Measurements from ENCODE around the gene SERINC4. TPM values are rescaled to one million over a fixed set of nuclear protein-coding genes. Genes with fewer than 3 reads are reported as not detected.

The SERINC4 gene
- total and polyA plus RNA-seq, 7 experiments from 2014 or later: 0.13 to 8.8 (median 0.46) TPM; not detected in 1

- peaks cover 0 to 2% (median 0%) of the 10 kb centered on the region in 5 donors for H3K27me3 Mint-ChIP-seq
- H3K9me3 Mint-ChIP-seq: no peaks in the 10 kb centered on the region
- H3K4me1 Mint-ChIP-seq: peaks cover 41 to 67% (median 59%) of the 10 kb centered on the region in 7 donors
- CTCF ChIA-PET: interaction anchor here (1.1 to 2.0 kb wide), 2 partner anchors 17 to 18 kb away, joined by 3 to 5 read pairs; partner anchors contain the start of gene ELL3
- peaks cover 13 to 46% (median 40%) of the 10 kb centered on the region in 5 donors for H3K36me3 Mint-ChIP-seq
- no peaks in the 10 kb centered on the region for H3K27me3 ChIP-seq (ENCODE audit: control insufficient read depth in 2 of 2, insufficient read depth in 2 of 2, low read length in 2 of 2)
- DNase-seq (no peak), ATAC-seq (no peak)
- H3K4me3 Mint-ChIP-seq: peak overlapping the region; percentile 67 to 98 (median 96)
- no peak overlapping the region for H3K4me3 ChIP-seq (ENCODE audit: low read length)
- peaks cover 9 to 64% (median 16%) of the 10 kb centered on the region in 3 experiments for H3K36me3 ChIP-seq (ENCODE audit: control insufficient read depth in 2 of 3, insufficient read depth in 3 of 3, low read length in 3 of 3)
- POLR2A ChIA-PET: interaction anchor here (0.6 to 5.6 kb wide), 6 partner anchors 10 to 48 kb away, joined by 3 to 42 read pairs (median 8); partner anchors contain the start of genes ELL3, MFAP1 and PDIA3
- H3K27ac Mint-ChIP-seq: peak overlapping the region; percentile 82 to 99 (median 97)
- no peaks in the 10 kb centered on the region for H3K9me3 ChIP-seq (ENCODE audit: control insufficient read depth in 2 of 3, low read length in 3 of 3)
- peak overlapping the region; percentile 100 for H3K27ac ChIP-seq (ENCODE audit: low read depth, low read length)
- intact Hi-C loops (cut with micrococcal nuclease): loop anchor here in 1 of 2 donors (5.0 to 10.0 kb wide), 2 partner anchors 47 to 1300 kb away; partner anchors contain the start of genes PDIA3, SNAP23 and ZNF106
- peaks cover 9 to 23% of the 10 kb centered on the region in 2 donors for H3K4me1 ChIP-seq (ENCODE audit: control insufficient read depth in 2 of 2, insufficient read depth in 2 of 2, low read length in 2 of 2)
Observed at GRCh38 chr15:43794269-43795037, 5.6 kb downstream of the SERINC4 start.

DNA sequence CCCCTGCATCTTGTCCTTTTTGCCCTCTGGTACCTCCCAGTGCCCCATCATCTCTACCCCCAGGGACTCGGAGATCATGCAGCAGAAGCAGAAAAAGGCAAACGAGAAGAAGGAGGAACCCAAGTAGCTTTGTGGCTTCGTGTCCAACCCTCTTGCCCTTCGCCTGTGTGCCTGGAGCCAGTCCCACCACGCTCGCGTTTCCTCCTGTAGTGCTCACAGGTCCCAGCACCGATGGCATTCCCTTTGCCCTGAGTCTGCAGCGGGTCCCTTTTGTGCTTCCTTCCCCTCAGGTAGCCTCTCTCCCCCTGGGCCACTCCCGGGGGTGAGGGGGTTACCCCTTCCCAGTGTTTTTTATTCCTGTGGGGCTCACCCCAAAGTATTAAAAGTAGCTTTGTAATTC, 6.4 kb downstream of the SERINC4 start:
- peaks cover 9 to 39% (median 35%) of the 10 kb centered on the region in 5 donors for H3K36me3 Mint-ChIP-seq
- Histone ChIP-seq H3K27ac (ENCODE audit: low read depth, low read length) (peak overlapping the region; percentile 100), H3K36me3 (ENCODE audit: control insufficient read depth in 2 of 3, insufficient read depth in 3 of 3, low read length in 3 of 3) (peaks cover 9 to 56% (median 16%) of the 10 kb centered on the region in 3 experiments), H3K9me3 (ENCODE audit: control insufficient read depth in 2 of 3, low read length in 3 of 3) (no peaks in the 10 kb centered on the region), H3K4me1 (ENCODE audit: control insufficient read depth in 2 of 2, insufficient read depth in 2 of 2, low read length in 2 of 2) (peaks cover 9 to 22% of the 10 kb centered on the region in 2 donors), H3K27me3 (ENCODE audit: control insufficient read depth in 2 of 2, insufficient read depth in 2 of 2, low read length in 2 of 2) (no peaks in the 10 kb centered on the region), H3K4me3 (ENCODE audit: low read length) (peak overlapping the region; percentile 98)
- no peak for ATAC-seq
- H3K4me3 Mint-ChIP-seq: peak overlapping the region; percentile 93 to 98 (median 96)
- ChIA-PET POLR2A (interaction anchor here (0.9 to 5.6 kb wide), 13 partner anchors 10 to 1407 kb away, joined by 3 to 42 read pairs (median 4); partner anchors contain the start of genes ELL3, MFAP1 and PDIA3), CTCF (interaction anchor here (0.6 to 2.0 kb wide), 5 partner anchors 11 to 711 kb away, joined by 3 to 5 read pairs (median 5); partner anchors contain the start of gene ELL3)
- H3K4me1 Mint-ChIP-seq: peaks cover 37 to 61% (median 54%) of the 10 kb centered on the region in 7 donors
- peaks cover 0 to 2% (median 0%) of the 10 kb centered on the region in 5 donors for H3K27me3 Mint-ChIP-seq
- DNase-seq: no peak
- H3K27ac Mint-ChIP-seq: peak overlapping the region; percentile 91 to 99 (median 98)
- H3K9me3 Mint-ChIP-seq: no peaks in the 10 kb centered on the region
- intact Hi-C loops (cut with micrococcal nuclease): loop anchor here in 1 of 2 donors (2.0 to 10.0 kb wide), 3 partner anchors 46 to 1299 kb away; partner anchors contain the start of genes GOLM2, PDIA3, SNAP23 and ZNF106

DNA sequence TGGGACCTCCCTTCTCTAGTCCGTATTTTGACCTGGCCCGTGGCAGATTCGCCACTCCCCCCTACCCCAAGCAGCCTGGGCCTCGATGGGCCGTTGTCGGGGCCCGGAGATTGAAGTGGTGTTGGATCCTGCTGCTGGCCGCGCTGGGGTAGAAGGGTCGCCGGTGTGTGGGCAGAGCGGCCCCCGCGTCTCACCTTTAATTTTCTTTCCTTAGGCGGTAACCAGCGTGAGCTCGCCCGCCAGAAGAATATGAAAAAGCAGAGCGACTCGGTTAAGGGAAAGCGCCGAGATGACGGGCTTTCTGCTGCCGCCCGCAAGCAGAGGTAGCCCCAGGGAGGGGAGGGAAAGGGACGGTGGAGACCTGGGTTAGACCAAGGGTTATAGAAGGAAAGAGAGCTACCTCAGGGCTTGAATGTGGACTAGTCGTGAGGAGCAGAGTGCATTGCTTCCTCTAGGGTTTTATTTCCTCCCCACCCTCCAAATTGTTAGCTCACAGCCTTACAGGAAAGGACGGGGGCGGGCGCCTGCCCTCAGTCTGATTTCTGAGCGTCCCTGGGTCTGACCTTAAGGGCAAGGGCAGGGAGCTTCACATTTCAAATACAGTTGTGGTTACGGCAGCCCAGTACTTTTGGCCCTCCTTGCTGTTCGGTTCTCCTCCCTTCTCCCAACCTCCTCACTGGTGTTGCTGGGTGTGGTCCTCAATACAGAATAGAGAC, 7.1 kb downstream of the SERINC4 start:
- peak overlapping the region; percentile 98 for H3K4me3 ChIP-seq (ENCODE audit: low read length)
- CTCF ChIA-PET: interaction anchor here (0.6 to 2.0 kb wide), 4 partner anchors 10 to 712 kb away, joined by 4 to 5 read pairs (median 5); partner anchors contain the start of gene ELL3
- H3K27me3 ChIP-seq (ENCODE audit: control insufficient read depth in 2 of 2, insufficient read depth in 2 of 2, low read length in 2 of 2): no peaks in the 10 kb centered on the region
- H3K4me1 ChIP-seq (ENCODE audit: control insufficient read depth in 2 of 2, insufficient read depth in 2 of 2, low read length in 2 of 2): peaks cover 9 to 22% of the 10 kb centered on the region in 2 donors
- Mint-ChIP-seq H3K4me3 (peak overlapping the region; percentile 93 to 98 (median 96)), H3K4me1 (peaks cover 33 to 54% (median 48%) of the 10 kb centered on the region in 7 donors), H3K27ac (peak overlapping the region; percentile 91 to 99 (median 98)), H3K36me3 (peaks cover 9 to 35% (median 29%) of the 10 kb centered on the region in 5 donors), H3K27me3 (peaks cover 0 to 2% (median 0%) of the 10 kb centered on the region in 5 donors), H3K9me3 (no peaks in the 10 kb centered on the region)
- H3K9me3 ChIP-seq (ENCODE audit: control insufficient read depth in 2 of 3, low read length in 3 of 3): no peaks in the 10 kb centered on the region
- no peak for ATAC-seq
- POLR2A ChIA-PET: interaction anchor here (0.6 to 5.6 kb wide), 14 partner anchors 10 to 1407 kb away, joined by 3 to 42 read pairs (median 4); partner anchors contain the start of genes ELL3, MFAP1 and PDIA3
- H3K27ac ChIP-seq (ENCODE audit: low read depth, low read length): peak overlapping the region; percentile 100
- DNase-seq: peak in 6 of 9 donors; percentile 17 to 48 (median 20)
- intact Hi-C loops (cut with micrococcal nuclease): loop anchor here (1.0 to 10.0 kb wide), 7 partner anchors 7 to 1298 kb away; partner anchors contain the start of genes HYPK (in 2 of the 2), MFAP1 (in 2 of the 2), PDIA3 (in 2 of the 2) and SERINC4 (in 2 of the 2)
- peaks cover 9 to 50% (median 16%) of the 10 kb centered on the region in 3 experiments for H3K36me3 ChIP-seq (ENCODE audit: control insufficient read depth in 2 of 3, insufficient read depth in 3 of 3, low read length in 3 of 3)

DNA sequence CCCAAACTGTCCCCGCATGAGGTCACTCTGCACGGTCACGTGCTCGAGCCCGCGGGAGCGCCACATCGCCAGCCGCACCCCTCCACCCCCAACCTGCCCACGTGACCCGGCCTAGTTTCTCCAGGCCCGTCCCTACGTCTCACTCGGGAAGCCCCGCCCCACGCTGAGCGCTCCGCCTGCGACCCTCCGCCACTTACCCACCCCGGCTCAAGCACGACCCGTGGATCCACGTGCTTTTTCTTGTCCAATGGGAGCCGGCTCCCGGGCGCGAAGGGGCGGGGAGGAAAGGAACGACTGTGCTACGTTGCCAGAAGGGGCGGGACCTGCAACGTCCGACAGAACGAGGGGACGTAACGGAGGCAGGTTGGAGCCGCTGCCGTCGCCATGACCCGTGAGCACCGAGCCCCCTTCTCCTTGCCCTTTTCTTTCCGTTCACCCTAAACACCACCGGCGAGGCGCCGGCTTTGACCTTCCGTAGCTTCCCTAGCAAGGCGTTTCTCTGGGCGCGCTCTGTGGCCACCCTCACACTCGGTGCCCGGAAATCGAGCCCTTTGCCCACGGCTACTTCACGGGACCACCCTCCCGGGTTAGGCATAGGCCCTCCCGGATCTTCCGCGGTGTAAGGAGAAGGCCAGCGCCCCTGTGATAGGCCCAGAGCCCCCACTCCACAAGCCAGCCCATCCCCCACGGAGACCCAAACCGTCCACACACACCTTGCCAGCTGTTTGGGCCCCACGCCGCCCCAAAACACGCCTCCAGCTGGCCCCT, 7.8 kb downstream of the SERINC4 start, which contains the start of gene SERF2:
Gene SERF2, plus strand, starts transcription at position 328 of the 768 bp plus-strand sequence. Its CDS starts 57 bp downstream, at position 385.
- H3K4me3 ChIP-seq (ENCODE audit: low read length): peak within 1 kb of the TSS; percentile 98
- H3K27ac Mint-ChIP-seq: peak within 1 kb of the TSS; percentile 91 to 99 (median 98)
- peaks cover 9 to 46% (median 16%) of the 10 kb centered on the region in 3 experiments for H3K36me3 ChIP-seq (ENCODE audit: control insufficient read depth in 2 of 3, insufficient read depth in 3 of 3, low read length in 3 of 3)
- ChIA-PET POLR2A (interaction anchor here (1.1 to 5.6 kb wide), 12 partner anchors 8 to 1408 kb away, joined by 3 to 42 read pairs (median 6); partner anchors contain the start of genes ELL3, HYPK, MFAP1 and PDIA3), CTCF (interaction anchor here (0.6 to 2.0 kb wide), 2 partner anchors 15 to 27 kb away, joined by 4 to 5 read pairs; partner anchors contain the start of gene ELL3)
- peak within 1 kb of the TSS; percentile 93 to 98 (median 96) for H3K4me3 Mint-ChIP-seq
- H3K4me1 ChIP-seq (ENCODE audit: control insufficient read depth in 2 of 2, insufficient read depth in 2 of 2, low read length in 2 of 2): peaks cover 9 to 22% of the 10 kb centered on the region in 2 donors
- no peaks in the 10 kb centered on the region for H3K27me3 ChIP-seq (ENCODE audit: control insufficient read depth in 2 of 2, insufficient read depth in 2 of 2, low read length in 2 of 2)
- ATAC-seq: peak; percentile 97
- no peaks in the 10 kb centered on the region for H3K9me3 ChIP-seq (ENCODE audit: control insufficient read depth in 2 of 3, low read length in 3 of 3)
- H3K36me3 Mint-ChIP-seq: peaks cover 9 to 33% (median 29%) of the 10 kb centered on the region in 5 donors
- H3K27me3 Mint-ChIP-seq: peaks cover 0 to 2% (median 0%) of the 10 kb centered on the region in 5 donors
- peaks cover 33 to 54% (median 48%) of the 10 kb centered on the region in 7 donors for H3K4me1 Mint-ChIP-seq
- DNase-seq: peak; percentile 92 to 99 (median 97)
- H3K27ac ChIP-seq (ENCODE audit: low read depth, low read length): peak within 1 kb of the TSS; percentile 100
- no peaks in the 10 kb centered on the region for H3K9me3 Mint-ChIP-seq
- intact Hi-C loops (cut with micrococcal nuclease): loop anchor here (1.0 to 10.0 kb wide), 7 partner anchors 8 to 1297 kb away; partner anchors contain the start of genes HYPK (in 2 of the 2), MFAP1 (in 2 of the 2), PDIA3 (in 2 of the 2) and SERINC4 (in 2 of the 2)

DNA sequence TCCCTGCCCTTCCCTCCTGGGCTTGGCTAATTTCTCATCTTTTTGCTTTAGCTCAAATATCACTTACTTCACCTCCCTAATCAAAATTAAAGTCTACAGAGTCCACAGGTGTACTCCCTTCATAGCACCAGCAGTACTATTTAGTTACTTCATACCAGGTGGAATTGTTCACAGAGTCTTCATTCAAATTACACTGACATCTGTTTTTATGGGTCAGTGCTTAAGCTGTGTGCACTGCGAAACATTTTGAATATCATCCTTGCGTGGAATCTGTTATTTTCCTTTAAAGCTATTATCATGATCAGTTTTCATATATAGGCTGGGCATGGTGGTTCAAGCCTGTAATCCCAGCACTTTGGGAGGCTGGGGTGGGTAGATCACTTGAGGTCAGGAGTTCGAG, 10.6 kb downstream of the SERINC4 start:
- CTCF ChIA-PET: interaction anchor here (0.5 to 1.3 kb wide), 2 partner anchors 10 to 20 kb away, joined by 3 read pairs; no protein-coding TSS in a partner anchor
- H3K36me3 ChIP-seq (ENCODE audit: control insufficient read depth in 2 of 3, insufficient read depth in 3 of 3, low read length in 3 of 3): peaks cover 0 to 18% (median 7%) of the 10 kb centered on the region in 3 experiments
- H3K9me3 Mint-ChIP-seq: no peaks in the 10 kb centered on the region
- peaks cover 18 to 27% (median 22%) of the 10 kb centered on the region in 7 donors for H3K4me1 Mint-ChIP-seq
- ATAC-seq (no peak), DNase-seq (no peak)
- H3K4me3 Mint-ChIP-seq: no peak overlapping the region
- no peaks in the 10 kb centered on the region for H3K27me3 ChIP-seq (ENCODE audit: control insufficient read depth in 2 of 2, insufficient read depth in 2 of 2, low read length in 2 of 2)
- no peak overlapping the region for H3K27ac ChIP-seq (ENCODE audit: low read depth, low read length)
- intact Hi-C loops (cut with micrococcal nuclease): no loop called here
- peaks cover 9 to 12% of the 10 kb centered on the region in 2 donors for H3K4me1 ChIP-seq (ENCODE audit: control insufficient read depth in 2 of 2, insufficient read depth in 2 of 2, low read length in 2 of 2)
- H3K36me3 Mint-ChIP-seq: peaks cover 6 to 12% (median 9%) of the 10 kb centered on the region in 5 donors
- peaks cover 0 to 2% (median 0%) of the 10 kb centered on the region in 5 donors for H3K27me3 Mint-ChIP-seq
- POLR2A ChIA-PET: interaction anchor here (0.8 to 1.6 kb wide), 3 partner anchors 12 to 40 kb away, joined by 3 to 10 read pairs (median 7); partner anchors contain the start of gene ELL3
- H3K27ac Mint-ChIP-seq: peak overlapping the region in 2 of 9 donors; percentile 14 to 38
- no peaks in the 10 kb centered on the region for H3K9me3 ChIP-seq (ENCODE audit: control insufficient read depth in 2 of 3, low read length in 3 of 3)
- no peak overlapping the region for H3K4me3 ChIP-seq (ENCODE audit: low read length)
